Neutrophil (primary cell): ENCODE measurements around the gene PCP2.
A peak's percentile ranks its signal among the peaks of the same experiment; 100 is the strongest.

Experiments used
- H3K27ac ChIP-seq: fragments of 200-600 bp; sonication (generic); 2 replicates; pipeline ENCODE4 v1.5.1; 2016; ENCODE audit warnings: mild to moderate bottlenecking, moderate library complexity
- H3K27me3 ChIP-seq: fragments of 200-600 bp; sonication (generic); 2 replicates; pipeline ENCODE4 v1.6.0; 2016; ENCODE audit warnings: mild to moderate bottlenecking
- H3K36me3 ChIP-seq: fragments of 200-600 bp; sonication (generic); 2 replicates; pipeline ENCODE4 v1.5.1; 2017
- H3K4me1 ChIP-seq, 2 experiments: fragments of 200-600 bp in 1 of 2; sonication (generic) in 1 of 2; 1 replicate in 1 of 2; 2 replicates in 1 of 2; pipeline versions ENCODE4 v1.5.1 to v1.6.1; 2013 to 2016; ENCODE audit warnings: low read depth in 1 of 2, low read length in 1 of 2, mild to moderate bottlenecking in 1 of 2, moderate library complexity in 1 of 2; ENCODE audit not compliant: control insufficient read depth in 1 of 2, insufficient read depth in 1 of 2
- H3K4me3 ChIP-seq, 2 experiments: fragments of 200-600 bp in 1 of 2; sonication (generic) in 1 of 2; 1 replicate in 1 of 2; 2 replicates in 1 of 2; pipeline ENCODE4 v1.5.1; 2013 to 2016; ENCODE audit warnings: low read depth in 1 of 2, low read length in 1 of 2, mild to moderate bottlenecking in 1 of 2, moderate library complexity in 1 of 2
- H3K9me3 ChIP-seq: fragments of 200-600 bp; sonication (generic); 2 replicates; pipeline ENCODE4 v1.5.1; 2016
- CTCF ChIP-seq: fragments of 200-600 bp; sonication (generic); IDR thresholded peaks from 2 replicates; pipeline ENCODE4 v1.5.1; 2016; ENCODE audit warnings: antibody characterized with exemption

PCP2 gene

GRCh38 chr19:7636691-7637373 lies 3.3 kb upstream of the PCP2 start, which contains the start of gene STXBP2:
TSS of gene STXBP2 (plus strand) at chr19:7637110. CDS start at chr19:7637150, 40 bp downstream.
- peak; percentile 91 for TF ChIP-seq CTCF
- Histone ChIP-seq H3K9me3 (no peaks in the 10 kb centered on the region), H3K36me3 (peaks cover 43% of the 10 kb centered on the region), H3K27me3 (no peaks in the 10 kb centered on the region), H3K4me1 (peaks cover 37 to 49% of the 10 kb centered on the region in 2 experiments), H3K4me3 (peak within 1 kb of the TSS; percentile 87 to 95), H3K27ac (peak within 1 kb of the TSS; percentile 98)

- Histone ChIP-seq H3K4me3 (peak overlapping the region; percentile 87 to 95), H3K36me3 (peaks cover 41% of the 10 kb centered on the region), H3K27me3 (no peaks in the 10 kb centered on the region), H3K4me1 (peaks cover 37 to 49% of the 10 kb centered on the region in 2 experiments), H3K9me3 (no peaks in the 10 kb centered on the region), H3K27ac (peak overlapping the region; percentile 98)
- TF ChIP-seq CTCF = no peak
Measured at GRCh38 chr19:7636317-7636690, 2.8 kb upstream of the PCP2 start.

- Histone ChIP-seq H3K36me3 (peaks cover 36% of the 10 kb centered on the region), H3K4me3 (no peak overlapping the region), H3K4me1 (peaks cover 41 to 52% of the 10 kb centered on the region in 2 experiments)
Measured at GRCh38 chr19:7635670-7636069, 2.2 kb upstream of the PCP2 start.

GRCh38 chr19:7632340-7633203 lies 947 bp downstream of the PCP2 start:
- H3K27ac ChIP-seq = no peak overlapping the region
- H3K4me3 ChIP-seq = no peak overlapping the region
- no peaks in the 10 kb centered on the region for H3K9me3 ChIP-seq
- H3K36me3 ChIP-seq = peaks cover 16% of the 10 kb centered on the region
- no peaks in the 10 kb centered on the region for H3K27me3 ChIP-seq
- TF ChIP-seq CTCF = no peak
- H3K4me1 ChIP-seq = peaks cover 34 to 41% of the 10 kb centered on the region in 2 experiments

More at GRCh38 chr19:7635670-7636069, 2.2 kb upstream of the PCP2 start:
- Histone ChIP-seq H3K27me3 (no peaks in the 10 kb centered on the region), H3K27ac (no peak overlapping the region), H3K9me3 (no peaks in the 10 kb centered on the region)
- TF ChIP-seq CTCF = no peak

- H3K4me3 ChIP-seq = no peak overlapping the region
- H3K27ac ChIP-seq = no peak overlapping the region
- H3K36me3 ChIP-seq = peaks cover 26% of the 10 kb centered on the region
- H3K9me3 ChIP-seq = no peaks in the 10 kb centered on the region
- no peaks in the 10 kb centered on the region for H3K27me3 ChIP-seq
- peaks cover 32 to 36% of the 10 kb centered on the region in 2 experiments for H3K4me1 ChIP-seq
- TF ChIP-seq CTCF = no peak
Measured at GRCh38 chr19:7631577-7631976, 1.9 kb downstream of the PCP2 start.
